Kidney epithelial cell (primary cell): Measurements from ENCODE around the gene TAF10. TPM values are rescaled to one million over a fixed set of nuclear protein-coding genes. Genes with fewer than 3 reads are reported as not detected.

Source experiments
- DNase-seq: peaks from one replicate; pipeline ENCODE4 v3.0.0-alpha.2; 2010; ENCODE audit warnings: low read depth
- H3K27me3 ChIP-seq: 2 replicates; pipeline ENCODE4 v1.6.0; 2011; ENCODE audit warnings: low read length; ENCODE audit not compliant: control insufficient read depth, insufficient read depth
- H3K36me3 ChIP-seq: 2 replicates; pipeline ENCODE4 v1.5.1; 2011; ENCODE audit warnings: low read length; ENCODE audit not compliant: control insufficient read depth, insufficient read depth
- H3K4me3 ChIP-seq: 2 replicates; pipeline ENCODE4 v1.5.1; 2011; ENCODE audit warnings: low read depth, mild to moderate bottlenecking, control low read depth, low read length
- total RNA-seq: library from RNA; depleted of rRNA; stranded (reverse); fragments of >200 nt; gene quantifications from 2 replicates; pipeline ENCODE4 v1.2.3, GENCODE V29; 2015
- TF ChIP-seq, protein P1 (sequence below): IDR thresholded peaks from 2 replicates; pipeline ENCODE4 v1.5.1; 2011; ENCODE audit warnings: mild to moderate bottlenecking, moderate library complexity, low read length, control low read depth, inconsistent platforms; ENCODE audit not compliant: insufficient read depth, poor library complexity, severe bottlenecking

TAF10 gene
- total RNA-seq, 1 donor from 2014 or later: 57.2 TPM

DNA sequence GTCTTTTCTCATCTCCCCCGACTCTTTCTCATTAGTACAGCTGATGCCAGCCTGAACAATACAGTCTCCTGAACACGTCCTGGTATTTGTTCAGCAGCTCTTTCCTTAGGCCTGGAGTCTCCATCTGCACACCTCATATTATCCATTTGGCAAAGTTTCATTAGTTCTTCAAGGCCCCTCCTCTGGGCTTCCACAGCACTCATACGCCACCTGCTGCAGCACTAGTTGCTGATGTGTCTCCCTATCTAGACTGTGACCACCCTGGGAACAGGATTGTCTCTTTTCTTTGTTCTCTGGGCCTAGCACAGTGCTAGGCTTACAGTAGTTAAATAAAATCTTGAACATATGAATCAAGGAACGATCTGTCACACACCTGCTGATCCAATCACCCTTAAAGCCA lies 26.4 kb upstream of the TAF10 start:
- no peak for DNase-seq
- H3K36me3 ChIP-seq: no peaks in the 10 kb centered on the region
- H3K27me3 ChIP-seq: no peaks in the 10 kb centered on the region
- TF ChIP-seq, protein P1, sequence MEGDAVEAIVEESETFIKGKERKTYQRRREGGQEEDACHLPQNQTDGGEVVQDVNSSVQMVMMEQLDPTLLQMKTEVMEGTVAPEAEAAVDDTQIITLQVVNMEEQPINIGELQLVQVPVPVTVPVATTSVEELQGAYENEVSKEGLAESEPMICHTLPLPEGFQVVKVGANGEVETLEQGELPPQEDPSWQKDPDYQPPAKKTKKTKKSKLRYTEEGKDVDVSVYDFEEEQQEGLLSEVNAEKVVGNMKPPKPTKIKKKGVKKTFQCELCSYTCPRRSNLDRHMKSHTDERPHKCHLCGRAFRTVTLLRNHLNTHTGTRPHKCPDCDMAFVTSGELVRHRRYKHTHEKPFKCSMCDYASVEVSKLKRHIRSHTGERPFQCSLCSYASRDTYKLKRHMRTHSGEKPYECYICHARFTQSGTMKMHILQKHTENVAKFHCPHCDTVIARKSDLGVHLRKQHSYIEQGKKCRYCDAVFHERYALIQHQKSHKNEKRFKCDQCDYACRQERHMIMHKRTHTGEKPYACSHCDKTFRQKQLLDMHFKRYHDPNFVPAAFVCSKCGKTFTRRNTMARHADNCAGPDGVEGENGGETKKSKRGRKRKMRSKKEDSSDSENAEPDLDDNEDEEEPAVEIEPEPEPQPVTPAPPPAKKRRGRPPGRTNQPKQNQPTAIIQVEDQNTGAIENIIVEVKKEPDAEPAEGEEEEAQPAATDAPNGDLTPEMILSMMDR: no peak
- no peak overlapping the region for H3K4me3 ChIP-seq

DNA sequence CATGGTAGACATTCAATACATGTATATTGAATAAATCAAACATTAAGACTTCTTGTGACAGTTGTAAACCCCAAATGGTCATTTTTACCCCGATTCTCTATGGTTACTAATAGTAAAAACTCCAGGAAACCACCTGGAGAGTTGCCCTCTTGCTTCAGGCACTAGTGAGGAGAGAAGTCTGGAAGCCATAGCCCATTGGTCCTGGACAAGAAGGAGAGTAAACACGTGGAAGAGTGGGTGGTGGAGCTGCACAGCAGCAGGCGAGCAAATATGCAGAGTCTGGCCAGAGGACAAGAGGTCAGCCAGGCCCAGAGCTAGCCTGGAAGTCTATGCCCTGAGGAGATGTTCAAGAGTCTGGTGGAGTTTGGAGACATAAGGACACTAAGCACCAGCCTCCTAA lies 25.9 kb upstream of the TAF10 start:
- TF ChIP-seq, protein P1: no peak
- no peaks in the 10 kb centered on the region for H3K36me3 ChIP-seq
- DNase-seq: no peak
- no peak overlapping the region for H3K4me3 ChIP-seq
- H3K27me3 ChIP-seq: no peaks in the 10 kb centered on the region

DNA sequence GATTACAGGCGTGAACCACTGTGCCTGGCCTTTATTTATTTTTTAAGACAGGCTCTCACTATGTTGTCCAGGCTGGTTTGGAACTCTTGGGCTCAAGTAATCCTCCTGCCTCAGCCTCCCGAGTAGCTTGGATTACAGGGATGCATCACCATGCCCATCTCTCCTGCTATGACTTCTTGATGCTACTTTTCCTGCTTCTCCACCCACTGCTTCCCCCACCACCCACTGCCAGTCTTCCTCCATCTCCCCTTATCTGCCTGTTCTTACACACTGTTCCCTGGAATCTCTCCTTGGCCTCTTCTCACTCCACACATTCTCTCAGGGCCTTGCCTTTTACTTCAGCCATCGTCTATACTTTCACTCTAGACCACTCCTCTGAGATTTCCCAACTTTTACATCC lies 24.5 kb upstream of the TAF10 start:
- no peak for DNase-seq
- H3K36me3 ChIP-seq: no peaks in the 10 kb centered on the region
- H3K4me3 ChIP-seq: no peak overlapping the region
- TF ChIP-seq, protein P1: no peak
- no peaks in the 10 kb centered on the region for H3K27me3 ChIP-seq

DNA sequence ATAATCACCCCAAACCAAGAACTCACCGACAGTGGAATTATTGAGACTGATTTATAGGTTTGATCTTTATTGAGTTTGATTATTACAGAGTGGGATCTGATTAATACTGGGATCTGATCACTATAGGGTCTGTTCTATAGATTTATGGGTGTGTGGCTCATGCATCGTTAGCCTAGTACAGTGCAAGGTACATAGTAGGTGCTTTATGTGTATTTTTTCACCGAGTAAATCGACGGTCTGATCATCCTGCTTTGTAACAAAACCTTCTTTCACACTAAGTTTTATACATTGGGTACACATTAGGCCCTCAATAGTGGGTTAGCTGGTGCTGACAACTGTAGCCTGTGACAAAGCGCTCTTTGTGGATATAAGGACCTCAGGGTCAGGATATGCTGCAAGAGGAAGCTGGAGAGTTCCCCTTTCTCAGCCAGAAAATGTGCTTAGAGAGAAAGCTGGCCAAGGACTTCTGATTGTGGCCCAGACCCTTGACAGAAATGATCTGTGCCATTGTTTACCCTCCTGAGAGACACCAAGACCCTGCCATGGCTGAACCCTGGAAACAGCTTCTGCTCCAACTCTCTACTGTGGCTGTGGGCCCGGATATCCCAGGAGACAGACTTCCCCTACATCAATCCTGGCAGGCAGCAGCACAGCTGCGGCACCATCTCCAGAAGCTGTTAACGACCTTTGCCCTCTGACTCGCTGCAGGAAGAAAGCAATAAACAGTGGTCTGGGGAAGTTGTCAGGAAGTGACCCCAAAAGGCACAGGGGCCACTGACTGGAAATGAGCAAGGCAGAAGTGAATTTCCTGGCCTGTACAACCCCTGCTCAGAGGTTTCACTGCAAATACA lies 23.3 kb upstream of the TAF10 start:
- Histone ChIP-seq H3K36me3 (no peaks in the 10 kb centered on the region), H3K27me3 (peaks cover 9% of the 10 kb centered on the region), H3K4me3 (no peak overlapping the region)
- no peak for DNase-seq
- TF ChIP-seq, protein P1: no peak

DNA sequence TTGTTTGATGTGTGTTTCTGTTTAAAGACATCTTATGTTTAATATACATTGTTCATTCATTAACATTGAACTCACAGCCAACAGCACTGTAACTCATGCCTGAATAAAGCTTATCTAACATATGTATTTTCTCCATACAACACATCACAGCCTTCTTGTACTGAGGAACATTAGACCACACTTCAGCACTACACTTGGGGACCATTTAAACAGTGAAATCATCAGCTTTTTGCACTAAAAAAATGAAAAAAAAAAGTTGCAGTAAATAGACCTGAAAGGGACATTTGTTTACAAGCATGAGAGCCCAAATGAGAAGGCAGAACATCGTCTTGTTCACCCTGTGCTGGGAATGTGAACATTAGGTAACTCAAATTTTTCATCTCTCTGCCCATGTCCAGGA lies 22.5 kb upstream of the TAF10 start:
- no peak for DNase-seq
- TF ChIP-seq, protein P1: no peak
- Histone ChIP-seq H3K36me3 (no peaks in the 10 kb centered on the region), H3K4me3 (no peak overlapping the region), H3K27me3 (peaks cover 16% of the 10 kb centered on the region)
